ENCODE data around the gene LINGO4. TPM values are rescaled to one million over a fixed set of nuclear protein-coding genes. Genes with fewer than 3 reads are reported as not detected.

The LINGO4 gene
- total and polyA plus RNA-seq, 2 donors (not counting 1 experiment from before 2014, with no cell fraction given): not detected

DNA sequence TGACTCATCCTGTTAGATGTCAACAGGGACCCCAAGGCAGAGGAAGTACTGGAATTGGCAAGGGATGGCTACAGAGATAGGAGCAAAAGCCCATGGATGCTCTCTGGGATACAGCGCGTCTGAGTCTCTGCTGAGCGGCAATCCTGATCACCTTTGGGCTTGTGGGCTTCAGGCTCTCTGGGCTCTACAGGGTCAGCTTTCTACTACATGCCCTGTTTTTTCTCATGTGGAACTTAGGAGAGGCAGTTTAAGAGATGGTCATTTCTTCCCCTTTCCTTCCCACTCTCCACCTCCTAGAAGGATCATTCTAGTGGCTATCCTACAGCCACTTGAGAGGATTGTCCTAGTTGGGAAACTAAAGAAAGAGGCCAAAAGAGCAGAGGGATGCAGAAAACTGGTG is 1.3 kb downstream of the LINGO4 start:
- Histone ChIP-seq H3K4me1 (ENCODE audit: control insufficient read depth, extremely low read depth, insufficient read depth, low read length) (no peaks in the 10 kb centered on the region), H3K9me3 (ENCODE audit: control insufficient read depth, insufficient read depth, low read depth, low read length) (no peaks in the 10 kb centered on the region), H2AFZ (ENCODE audit: low read length) (no peak overlapping the region), H3K36me3 (ENCODE audit: control insufficient read depth, insufficient read depth, low read length) (no peaks in the 10 kb centered on the region), H3K27ac (ENCODE audit: insufficient read depth, low read length) (no peak overlapping the region), H3K27me3 (ENCODE audit: control insufficient read depth, insufficient read depth, low read length) (peaks cover 69% of the 10 kb centered on the region), H3K4me3 (replicated peaks in 1 of 4; ENCODE audit: control extremely low read depth in 1 of 4, insufficient read depth in 1 of 4, low read depth in 3 of 4, low read length in 4 of 4) (no peak overlapping the region), H3K4me2 (ENCODE audit: extremely low read depth, insufficient read depth, low read length) (no peak overlapping the region), H3K9ac (ENCODE audit: insufficient read depth, low read length) (no peak overlapping the region), H4K20me1 (ENCODE audit: control insufficient read depth, extremely low read depth, insufficient read depth, low read length) (no peaks in the 10 kb centered on the region), H3K79me2 (ENCODE audit: control insufficient read depth, insufficient read depth, low read length) (no peaks in the 10 kb centered on the region)
- TF ChIP-seq, protein P1, sequence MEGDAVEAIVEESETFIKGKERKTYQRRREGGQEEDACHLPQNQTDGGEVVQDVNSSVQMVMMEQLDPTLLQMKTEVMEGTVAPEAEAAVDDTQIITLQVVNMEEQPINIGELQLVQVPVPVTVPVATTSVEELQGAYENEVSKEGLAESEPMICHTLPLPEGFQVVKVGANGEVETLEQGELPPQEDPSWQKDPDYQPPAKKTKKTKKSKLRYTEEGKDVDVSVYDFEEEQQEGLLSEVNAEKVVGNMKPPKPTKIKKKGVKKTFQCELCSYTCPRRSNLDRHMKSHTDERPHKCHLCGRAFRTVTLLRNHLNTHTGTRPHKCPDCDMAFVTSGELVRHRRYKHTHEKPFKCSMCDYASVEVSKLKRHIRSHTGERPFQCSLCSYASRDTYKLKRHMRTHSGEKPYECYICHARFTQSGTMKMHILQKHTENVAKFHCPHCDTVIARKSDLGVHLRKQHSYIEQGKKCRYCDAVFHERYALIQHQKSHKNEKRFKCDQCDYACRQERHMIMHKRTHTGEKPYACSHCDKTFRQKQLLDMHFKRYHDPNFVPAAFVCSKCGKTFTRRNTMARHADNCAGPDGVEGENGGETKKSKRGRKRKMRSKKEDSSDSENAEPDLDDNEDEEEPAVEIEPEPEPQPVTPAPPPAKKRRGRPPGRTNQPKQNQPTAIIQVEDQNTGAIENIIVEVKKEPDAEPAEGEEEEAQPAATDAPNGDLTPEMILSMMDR (conservative IDR thresholded peaks at IDR 0.05 in 1 of 2, IDR thresholded peaks at IDR 0.05 in 1 of 2; ENCODE audit: low read depth in 1 of 2, low read length in 2 of 2): no peak
- TF ChIP-seq EZH2 (IDR thresholded peaks at IDR 0.05; ENCODE audit: low read length, missing control alignments): no peak
- no peak for DNase-seq (ENCODE audit: low read depth in 2 of 2)

DNA sequence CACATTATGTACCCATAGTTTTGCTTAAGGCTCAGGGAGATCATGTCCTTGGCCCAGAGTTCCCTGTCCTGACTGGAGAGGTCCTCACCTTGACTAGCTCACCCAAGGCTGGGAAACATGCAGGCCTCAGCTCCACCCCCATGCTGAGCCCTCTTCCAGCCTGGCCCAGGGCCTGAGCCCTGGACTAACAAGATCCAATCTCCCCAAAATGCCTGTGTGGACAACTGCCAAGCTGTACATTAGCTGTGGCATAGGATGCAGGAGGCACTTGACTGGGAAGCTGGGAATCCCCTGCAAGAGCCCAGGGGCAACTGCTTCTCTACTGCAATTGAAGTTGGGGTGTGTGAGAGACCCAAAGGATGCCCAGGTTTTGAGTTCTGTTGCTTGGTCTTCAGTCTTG is 2.1 kb downstream of the LINGO4 start:
- Histone ChIP-seq H3K36me3 (ENCODE audit: control insufficient read depth, insufficient read depth, low read length) (no peaks in the 10 kb centered on the region), H3K4me2 (ENCODE audit: extremely low read depth, insufficient read depth, low read length) (no peak overlapping the region), H3K27ac (ENCODE audit: insufficient read depth, low read length) (no peak overlapping the region), H3K9me3 (ENCODE audit: control insufficient read depth, insufficient read depth, low read depth, low read length) (no peaks in the 10 kb centered on the region), H3K9ac (ENCODE audit: insufficient read depth, low read length) (no peak overlapping the region), H3K4me1 (ENCODE audit: control insufficient read depth, extremely low read depth, insufficient read depth, low read length) (no peaks in the 10 kb centered on the region), H3K27me3 (ENCODE audit: control insufficient read depth, insufficient read depth, low read length) (peaks cover 71% of the 10 kb centered on the region), H3K4me3 (replicated peaks in 1 of 4; ENCODE audit: control extremely low read depth in 1 of 4, insufficient read depth in 1 of 4, low read depth in 3 of 4, low read length in 4 of 4) (no peak overlapping the region), H3K79me2 (ENCODE audit: control insufficient read depth, insufficient read depth, low read length) (no peaks in the 10 kb centered on the region), H2AFZ (ENCODE audit: low read length) (no peak overlapping the region), H4K20me1 (ENCODE audit: control insufficient read depth, extremely low read depth, insufficient read depth, low read length) (no peaks in the 10 kb centered on the region)
- DNase-seq (ENCODE audit: low read depth in 2 of 2): no peak
- TF ChIP-seq, protein P1 (conservative IDR thresholded peaks at IDR 0.05 in 1 of 2, IDR thresholded peaks at IDR 0.05 in 1 of 2; ENCODE audit: low read depth in 1 of 2, low read length in 2 of 2): no peak
- no peak for TF ChIP-seq EZH2 (IDR thresholded peaks at IDR 0.05; ENCODE audit: low read length, missing control alignments)

DNA sequence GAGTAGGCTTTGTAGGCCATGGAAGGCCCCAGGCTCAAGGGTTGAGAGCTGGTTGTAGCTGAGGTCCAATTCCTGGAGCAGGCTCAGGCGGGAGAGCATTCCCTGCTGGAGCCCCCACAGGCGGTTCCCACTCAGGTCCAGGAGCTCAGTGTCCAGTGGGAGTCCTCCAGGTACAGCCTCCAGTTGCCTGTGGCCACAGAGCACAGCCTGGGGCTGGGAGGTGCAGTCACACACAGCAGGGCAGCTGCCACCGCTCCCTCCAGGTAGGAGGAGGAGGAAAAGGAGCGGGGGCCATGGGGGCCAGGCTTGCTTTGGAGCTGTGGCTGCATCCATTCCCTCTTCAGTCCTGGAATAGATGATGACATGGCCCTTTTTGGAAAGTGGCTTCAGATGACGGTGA is 2.8 kb downstream of the LINGO4 start:
- Histone ChIP-seq H3K4me2 (ENCODE audit: extremely low read depth, insufficient read depth, low read length) (no peak overlapping the region), H3K79me2 (ENCODE audit: control insufficient read depth, insufficient read depth, low read length) (no peaks in the 10 kb centered on the region), H3K4me1 (ENCODE audit: control insufficient read depth, extremely low read depth, insufficient read depth, low read length) (no peaks in the 10 kb centered on the region), H3K36me3 (ENCODE audit: control insufficient read depth, insufficient read depth, low read length) (no peaks in the 10 kb centered on the region), H4K20me1 (ENCODE audit: control insufficient read depth, extremely low read depth, insufficient read depth, low read length) (no peaks in the 10 kb centered on the region), H2AFZ (ENCODE audit: low read length) (no peak overlapping the region), H3K27ac (ENCODE audit: insufficient read depth, low read length) (no peak overlapping the region), H3K27me3 (ENCODE audit: control insufficient read depth, insufficient read depth, low read length) (peaks cover 68% of the 10 kb centered on the region), H3K9me3 (ENCODE audit: control insufficient read depth, insufficient read depth, low read depth, low read length) (no peaks in the 10 kb centered on the region), H3K9ac (ENCODE audit: insufficient read depth, low read length) (no peak overlapping the region), H3K4me3 (replicated peaks in 1 of 4; ENCODE audit: control extremely low read depth in 1 of 4, insufficient read depth in 1 of 4, low read depth in 3 of 4, low read length in 4 of 4) (no peak overlapping the region)
- no peak for DNase-seq (ENCODE audit: low read depth in 2 of 2)
- no peak for TF ChIP-seq EZH2 (IDR thresholded peaks at IDR 0.05; ENCODE audit: low read length, missing control alignments)
- TF ChIP-seq, protein P1 (conservative IDR thresholded peaks at IDR 0.05 in 1 of 2, IDR thresholded peaks at IDR 0.05 in 1 of 2; ENCODE audit: low read depth in 1 of 2, low read length in 2 of 2): no peak
